Activated naive CD8-positive, alpha-beta T cell treated with anti-CD3 and anti-CD28 coated beads, Interleukin-2, amount 10 ng/mL, durations not matched to agents 7 days and 5 days (primary cell): ENCODE results near the gene SRRM1. TPM values are rescaled to one million over a fixed set of nuclear protein-coding genes. Genes with fewer than 3 reads are reported as not detected.

ENCODE experiments used
- ATAC-seq: fragments of 150-1000 bp; cut with Tn5 transposase; one replicate; pipeline ENCODE4 v1.10.0; 2021; ENCODE audit warnings: low read depth, moderate library complexity
- POLR2A ChIA-PET: fragments of 350-600 bp; sonication (Branson Sonifier 250); formaldehyde crosslinking; loops from one replicate; lab custom pipeline; 2021; ENCODE audit warnings: antibody characterized with exemption; lab: Charles Lee
- DNase-seq: peaks from one replicate; pipeline ENCODE4 v3.0.0; 2021
- H3K27ac Mint-ChIP-seq: one replicate; pipeline ENCODE4 v1.8.0; 2022; ENCODE audit warnings: mild to moderate bottlenecking, mixed read lengths
- H3K27me3 Mint-ChIP-seq: one replicate; pipeline ENCODE4 v1.8.0; 2022; ENCODE audit warnings: mild to moderate bottlenecking, moderate library complexity, mixed read lengths
- H3K36me3 Mint-ChIP-seq: one replicate; pipeline ENCODE4 v1.8.0; 2021; ENCODE audit warnings: mild to moderate bottlenecking, mixed read lengths
- H3K4me1 Mint-ChIP-seq: one replicate; pipeline ENCODE4 v1.8.0; 2021; ENCODE audit warnings: mixed read lengths
- H3K4me3 Mint-ChIP-seq: one replicate; pipeline ENCODE4 v1.8.0; 2022; ENCODE audit warnings: mild to moderate bottlenecking, moderate library complexity, mixed read lengths
- H3K9me3 Mint-ChIP-seq: one replicate; pipeline ENCODE4 v1.8.0; 2021; ENCODE audit warnings: mixed read lengths
- total RNA-seq, 2 experiments: library from RNA; stranded (reverse); gene quantifications; one replicate each; pipeline ENCODE4 v1.2.3, GENCODE V29; 2021

The SRRM1 gene, protein sequence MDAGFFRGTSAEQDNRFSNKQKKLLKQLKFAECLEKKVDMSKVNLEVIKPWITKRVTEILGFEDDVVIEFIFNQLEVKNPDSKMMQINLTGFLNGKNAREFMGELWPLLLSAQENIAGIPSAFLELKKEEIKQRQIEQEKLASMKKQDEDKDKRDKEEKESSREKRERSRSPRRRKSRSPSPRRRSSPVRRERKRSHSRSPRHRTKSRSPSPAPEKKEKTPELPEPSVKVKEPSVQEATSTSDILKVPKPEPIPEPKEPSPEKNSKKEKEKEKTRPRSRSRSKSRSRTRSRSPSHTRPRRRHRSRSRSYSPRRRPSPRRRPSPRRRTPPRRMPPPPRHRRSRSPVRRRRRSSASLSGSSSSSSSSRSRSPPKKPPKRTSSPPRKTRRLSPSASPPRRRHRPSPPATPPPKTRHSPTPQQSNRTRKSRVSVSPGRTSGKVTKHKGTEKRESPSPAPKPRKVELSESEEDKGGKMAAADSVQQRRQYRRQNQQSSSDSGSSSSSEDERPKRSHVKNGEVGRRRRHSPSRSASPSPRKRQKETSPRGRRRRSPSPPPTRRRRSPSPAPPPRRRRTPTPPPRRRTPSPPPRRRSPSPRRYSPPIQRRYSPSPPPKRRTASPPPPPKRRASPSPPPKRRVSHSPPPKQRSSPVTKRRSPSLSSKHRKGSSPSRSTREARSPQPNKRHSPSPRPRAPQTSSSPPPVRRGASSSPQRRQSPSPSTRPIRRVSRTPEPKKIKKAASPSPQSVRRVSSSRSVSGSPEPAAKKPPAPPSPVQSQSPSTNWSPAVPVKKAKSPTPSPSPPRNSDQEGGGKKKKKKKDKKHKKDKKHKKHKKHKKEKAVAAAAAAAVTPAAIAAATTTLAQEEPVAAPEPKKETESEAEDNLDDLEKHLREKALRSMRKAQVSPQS
- total RNA-seq, result 100 to 1,000 TPM; 211 to 220 TPM

DNA sequence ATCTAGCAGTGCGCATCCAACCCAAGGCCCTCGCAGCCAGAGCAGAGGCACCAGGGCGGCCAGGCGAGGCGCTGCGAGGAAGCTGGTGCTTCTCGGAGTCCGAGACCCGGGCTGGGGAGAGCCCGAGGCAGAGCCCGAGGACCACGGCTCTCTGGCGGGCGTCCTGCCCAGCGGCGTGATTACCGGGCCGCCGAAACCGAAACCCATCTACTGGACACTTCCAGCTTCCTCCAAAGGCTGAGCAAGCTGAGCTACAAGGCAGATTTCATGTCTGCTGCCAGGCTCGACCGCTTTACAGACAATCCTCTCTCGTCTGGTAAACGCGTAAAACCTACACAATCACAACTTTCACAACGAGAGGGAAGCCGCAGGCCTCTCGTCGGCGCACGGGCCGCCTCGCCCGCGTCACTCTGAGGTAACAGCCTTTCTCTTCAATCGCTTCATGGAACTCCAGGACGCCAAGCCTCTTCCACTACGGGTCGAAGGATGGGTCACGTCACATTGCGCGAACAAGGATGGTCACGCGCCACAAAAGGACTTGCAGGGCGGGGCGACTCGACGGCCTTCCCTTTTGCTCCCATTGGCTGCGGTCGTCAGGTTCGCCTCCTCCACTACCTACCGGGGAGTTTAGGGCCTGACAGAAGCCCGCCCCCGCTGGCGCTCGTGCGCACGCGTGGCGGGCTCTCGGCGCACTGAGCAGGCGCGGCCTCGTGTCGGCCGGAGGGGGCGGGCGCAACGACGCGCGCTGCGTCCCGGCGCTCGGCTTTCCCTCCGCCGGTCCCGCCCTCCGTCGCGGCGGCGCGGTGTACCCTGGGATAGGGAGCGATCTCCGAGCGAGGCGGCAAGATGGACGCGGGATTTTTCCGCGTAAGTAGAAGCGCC is at the start of gene SRRM1:
TSS of gene SRRM1 (plus strand) at position 822 of the 882 bp plus-strand sequence. CDS start at position 847, 25 bp downstream.
- POLR2A ChIA-PET, result interaction anchor here (0.5 to 2.2 kb wide), 11 partner anchors 56 to 892 kb away, joined by 3 to 14 read pairs (median 3); partner anchors contain the start of genes CLIC4, NIPAL3, RCAN3 and RSRP1
- Mint-ChIP-seq H3K27ac (peak within 1 kb of the TSS; percentile 97), H3K4me1 (peaks cover 27% of the 10 kb centered on the region), H3K27me3 (no peaks in the 10 kb centered on the region), H3K4me3 (peak within 1 kb of the TSS; percentile 93), H3K36me3 (peaks cover 14% of the 10 kb centered on the region), H3K9me3 (no peaks in the 10 kb centered on the region)
- DNase-seq, result peak; percentile 98
- peak; percentile 95 for ATAC-seq

DNA sequence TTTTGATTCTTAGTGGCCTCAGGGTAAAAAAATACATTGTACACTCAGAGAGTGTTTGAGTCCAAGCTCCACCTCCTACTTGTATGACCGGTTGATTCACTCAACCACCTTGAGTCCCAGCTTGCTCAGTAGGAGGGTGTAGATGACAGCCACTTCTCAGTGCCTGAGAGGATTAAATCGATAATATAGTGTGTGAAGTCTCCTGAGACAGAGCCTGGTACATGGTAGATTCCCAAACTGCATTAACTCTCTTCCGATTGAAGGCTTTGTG is 48.8 kb upstream of the SRRM1 start:
- ATAC-seq (no peak), DNase-seq (no peak)
- Mint-ChIP-seq H3K27me3 (peaks cover 14% of the 10 kb centered on the region), H3K4me3 (no peak overlapping the region), H3K36me3 (no peaks in the 10 kb centered on the region), H3K4me1 (no peaks in the 10 kb centered on the region), H3K9me3 (no peaks in the 10 kb centered on the region), H3K27ac (no peak overlapping the region)
- POLR2A ChIA-PET, result no interaction called here

GRCh38 chr1:24596401-24596880 is 46.7 kb upstream of the SRRM1 start:
- peaks cover 11% of the 10 kb centered on the region for H3K27me3 Mint-ChIP-seq
- POLR2A ChIA-PET, result no interaction called here
- no peaks in the 10 kb centered on the region for H3K36me3 Mint-ChIP-seq
- no peak overlapping the region for H3K27ac Mint-ChIP-seq
- H3K4me3 Mint-ChIP-seq, result no peak overlapping the region
- H3K9me3 Mint-ChIP-seq, result no peaks in the 10 kb centered on the region
- ATAC-seq (no peak), DNase-seq (no peak)
- no peaks in the 10 kb centered on the region for H3K4me1 Mint-ChIP-seq

DNA sequence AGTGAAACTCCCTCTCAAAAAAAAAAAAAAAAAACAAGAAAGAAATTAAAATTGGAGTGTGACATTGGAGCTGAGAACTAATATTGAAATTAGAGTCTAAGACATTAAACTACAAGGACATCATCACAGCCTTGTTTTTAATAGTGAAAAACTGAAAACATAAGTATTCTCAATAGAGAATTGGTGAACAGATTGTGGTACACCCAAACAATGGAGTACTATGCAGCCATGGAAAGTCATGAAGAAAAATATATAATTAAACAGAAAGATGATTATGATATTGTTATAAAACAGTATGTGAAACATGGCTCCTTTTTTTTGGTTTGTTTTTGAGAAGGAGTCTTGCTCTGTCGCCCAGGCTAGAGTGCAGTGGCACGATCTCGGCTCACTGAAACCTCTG is 43.8 kb upstream of the SRRM1 start:
- POLR2A ChIA-PET, result interaction anchor here (0.6 kb wide), 1 partner anchor 39 kb away, joined by 3 read pairs; no protein-coding TSS in a partner anchor
- no peaks in the 10 kb centered on the region for H3K9me3 Mint-ChIP-seq
- H3K27ac Mint-ChIP-seq, result no peak overlapping the region
- peaks cover 11% of the 10 kb centered on the region for H3K27me3 Mint-ChIP-seq
- H3K4me1 Mint-ChIP-seq, result peaks cover 2% of the 10 kb centered on the region
- DNase-seq (no peak), ATAC-seq (no peak)
- H3K36me3 Mint-ChIP-seq, result no peaks in the 10 kb centered on the region
- no peak overlapping the region for H3K4me3 Mint-ChIP-seq

GRCh38 chr1:24600551-24600950 is 42.6 kb upstream of the SRRM1 start:
- Mint-ChIP-seq H3K36me3 (no peaks in the 10 kb centered on the region), H3K9me3 (no peaks in the 10 kb centered on the region), H3K4me3 (no peak overlapping the region), H3K27me3 (peaks cover 4% of the 10 kb centered on the region), H3K4me1 (peaks cover 2% of the 10 kb centered on the region), H3K27ac (no peak overlapping the region)
- POLR2A ChIA-PET, result no interaction called here
- ATAC-seq, result no peak
- no peak for DNase-seq

DNA sequence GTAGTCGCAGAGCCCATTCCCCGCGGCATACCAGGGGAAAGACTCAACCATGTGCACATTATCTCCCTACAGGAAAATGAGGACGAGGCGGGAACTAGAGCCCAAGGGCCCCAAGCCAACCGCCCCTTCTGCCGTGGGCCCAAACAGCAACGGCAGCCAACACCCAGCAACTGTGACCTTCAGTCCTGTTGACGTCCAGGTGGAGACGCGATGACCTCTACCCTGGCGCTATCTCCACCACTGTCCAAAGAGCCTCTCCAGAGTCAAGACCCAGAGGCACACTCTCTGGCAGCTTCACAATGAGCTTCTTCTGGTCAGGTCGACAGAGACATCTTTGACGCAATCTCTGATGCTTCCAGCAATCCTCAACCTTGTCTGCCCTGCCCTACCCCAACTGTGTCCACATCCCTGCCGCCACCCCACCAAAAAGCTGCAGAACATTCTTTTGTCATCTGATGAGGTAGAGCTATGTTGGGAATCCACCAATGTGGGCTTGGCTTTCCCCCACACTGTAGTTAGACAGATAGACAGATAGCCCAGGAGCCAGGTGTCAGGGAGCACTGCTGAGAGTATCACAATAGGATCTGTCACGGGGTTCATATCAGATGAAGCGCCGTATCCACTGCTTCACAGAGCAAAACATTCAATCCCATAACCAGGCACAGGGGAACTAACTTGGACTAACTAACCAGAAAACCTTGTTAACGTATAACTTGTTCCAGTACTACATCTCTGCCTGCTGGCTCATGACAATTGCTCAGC is 37.4 kb upstream of the SRRM1 start:
- ATAC-seq (no peak), DNase-seq (no peak)
- Mint-ChIP-seq H3K9me3 (no peaks in the 10 kb centered on the region), H3K4me3 (no peak overlapping the region), H3K4me1 (peaks cover 2% of the 10 kb centered on the region), H3K27me3 (peaks cover 6% of the 10 kb centered on the region), H3K27ac (no peak overlapping the region), H3K36me3 (no peaks in the 10 kb centered on the region)
- POLR2A ChIA-PET, result no interaction called here

DNA sequence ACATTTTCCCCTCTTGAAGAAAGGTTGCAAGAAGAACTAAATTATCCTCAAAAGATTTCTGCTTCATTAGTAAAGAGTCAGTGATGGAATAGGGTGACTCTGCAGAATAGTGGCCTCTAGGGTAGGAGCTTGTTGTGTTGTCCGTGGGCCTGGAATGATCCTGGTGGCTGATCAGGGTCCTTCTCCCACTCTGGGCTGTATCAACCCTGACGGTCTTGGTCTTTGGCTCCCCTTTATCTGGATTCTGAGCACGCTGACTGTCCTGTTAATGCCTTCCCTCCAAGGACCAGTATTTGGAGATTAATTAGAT is 36.9 kb upstream of the SRRM1 start:
- ATAC-seq (no peak), DNase-seq (no peak)
- H3K36me3 Mint-ChIP-seq, result no peaks in the 10 kb centered on the region
- H3K27ac Mint-ChIP-seq, result no peak overlapping the region
- H3K4me3 Mint-ChIP-seq, result no peak overlapping the region
- H3K4me1 Mint-ChIP-seq, result peaks cover 2% of the 10 kb centered on the region
- H3K9me3 Mint-ChIP-seq, result no peaks in the 10 kb centered on the region
- POLR2A ChIA-PET, result no interaction called here
- H3K27me3 Mint-ChIP-seq, result peaks cover 11% of the 10 kb centered on the region

DNA sequence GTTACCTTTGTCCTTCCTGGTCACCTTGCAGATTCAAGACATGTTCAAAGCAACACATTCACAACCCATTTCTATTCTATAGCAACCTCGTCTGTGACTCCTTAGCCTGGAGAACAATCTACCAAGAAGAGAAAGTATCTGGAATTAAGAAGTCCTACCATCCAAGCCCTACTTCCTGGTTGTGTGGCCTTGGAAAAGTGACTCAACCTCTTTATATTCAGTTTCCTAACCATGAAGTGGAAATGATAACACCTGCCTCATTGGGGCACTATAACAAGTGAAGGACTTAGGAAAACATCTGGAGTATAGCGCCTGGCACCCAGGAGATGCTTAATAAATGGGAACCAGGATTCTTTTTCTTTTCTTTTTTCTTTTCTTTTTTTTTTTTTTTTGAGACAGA is 36.5 kb upstream of the SRRM1 start:
- ATAC-seq, result no peak
- Mint-ChIP-seq H3K27ac (no peak overlapping the region), H3K36me3 (no peaks in the 10 kb centered on the region), H3K9me3 (no peaks in the 10 kb centered on the region), H3K4me1 (peaks cover 2% of the 10 kb centered on the region), H3K27me3 (peaks cover 15% of the 10 kb centered on the region), H3K4me3 (no peak overlapping the region)
- POLR2A ChIA-PET, result no interaction called here
- no peak for DNase-seq

- no peaks in the 10 kb centered on the region for H3K9me3 Mint-ChIP-seq
- no peaks in the 10 kb centered on the region for H3K36me3 Mint-ChIP-seq
- ATAC-seq (no peak), DNase-seq (no peak)
- POLR2A ChIA-PET, result interaction anchor here (1.1 kb wide), 1 partner anchor 40 kb away, joined by 3 read pairs; no protein-coding TSS in a partner anchor
- H3K4me3 Mint-ChIP-seq, result no peak overlapping the region
- H3K27me3 Mint-ChIP-seq, result peaks cover 22% of the 10 kb centered on the region
- H3K27ac Mint-ChIP-seq, result no peak overlapping the region
- no peaks in the 10 kb centered on the region for H3K4me1 Mint-ChIP-seq
These were observed 33.1 kb upstream of the SRRM1 start for GRCh38 chr1:24609949-24610517.

- H3K9me3 Mint-ChIP-seq, result no peaks in the 10 kb centered on the region
- peaks cover 46% of the 10 kb centered on the region for H3K27me3 Mint-ChIP-seq
- ATAC-seq (no peak), DNase-seq (no peak)
- H3K36me3 Mint-ChIP-seq, result no peaks in the 10 kb centered on the region
- no peak overlapping the region for H3K27ac Mint-ChIP-seq
- POLR2A ChIA-PET, result no interaction called here
- no peak overlapping the region for H3K4me3 Mint-ChIP-seq
- no peaks in the 10 kb centered on the region for H3K4me1 Mint-ChIP-seq
These were observed 23.7 kb upstream of the SRRM1 start for GRCh38 chr1:24619376-24619775.

DNA sequence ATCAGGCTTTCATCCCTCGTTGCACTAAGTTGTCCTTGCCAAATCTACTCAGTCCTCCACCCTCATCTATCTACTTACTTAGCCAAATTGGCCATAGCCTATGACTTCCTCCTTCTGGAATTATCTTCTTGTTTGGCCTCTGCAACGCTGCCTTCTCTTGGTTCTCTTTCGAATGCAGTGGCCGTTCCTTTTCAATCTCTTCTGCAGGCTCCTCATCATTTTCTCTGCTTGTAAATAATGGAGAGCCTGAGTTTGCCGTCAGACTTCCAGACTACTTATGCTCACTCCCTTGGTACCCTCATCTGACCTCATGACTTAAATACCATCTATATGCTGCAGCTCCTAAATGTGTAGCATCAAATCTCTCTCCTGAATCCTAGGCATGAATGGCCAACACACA is 22.4 kb upstream of the SRRM1 start:
- Mint-ChIP-seq H3K27me3 (peaks cover 38% of the 10 kb centered on the region), H3K36me3 (no peaks in the 10 kb centered on the region), H3K4me1 (no peaks in the 10 kb centered on the region), H3K27ac (no peak overlapping the region), H3K9me3 (no peaks in the 10 kb centered on the region), H3K4me3 (no peak overlapping the region)
- POLR2A ChIA-PET, result no interaction called here
- ATAC-seq, result no peak
- DNase-seq, result no peak

DNA sequence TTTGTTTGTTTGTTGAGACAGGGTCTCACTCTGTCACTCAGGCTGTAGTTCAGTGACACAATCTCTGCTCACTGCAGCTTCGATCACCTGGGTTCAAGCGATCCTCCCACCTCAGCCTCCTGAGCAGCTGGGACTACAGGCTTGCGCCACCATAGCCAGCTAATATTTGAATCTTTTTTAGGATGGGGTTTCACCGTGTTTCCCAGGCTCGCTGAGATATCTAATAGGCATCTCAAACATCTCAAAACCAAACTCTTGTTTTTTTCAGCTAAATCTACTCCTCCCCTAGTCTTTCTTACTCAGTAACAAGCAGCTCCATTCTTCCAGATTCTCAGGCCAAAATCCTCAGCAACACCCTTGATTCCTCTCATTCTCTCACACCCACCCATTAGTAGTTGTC is 22.0 kb upstream of the SRRM1 start:
- POLR2A ChIA-PET, result no interaction called here
- Mint-ChIP-seq H3K27me3 (peaks cover 35% of the 10 kb centered on the region), H3K27ac (no peak overlapping the region)

More for the DNA sequence above, 22.0 kb upstream of the SRRM1 start:
- DNase-seq (no peak), ATAC-seq (no peak)
- no peaks in the 10 kb centered on the region for H3K36me3 Mint-ChIP-seq
- H3K9me3 Mint-ChIP-seq, result no peaks in the 10 kb centered on the region
- no peaks in the 10 kb centered on the region for H3K4me1 Mint-ChIP-seq
- no peak overlapping the region for H3K4me3 Mint-ChIP-seq
